K562 (cell line): ENCODE measurements around the gene GLRX5. TPM values are rescaled to one million over a fixed set of nuclear protein-coding genes. Genes with fewer than 3 reads are reported as not detected.

ENCODE experiments used
- ASH1L ChIP-seq: fragments of 450-650 bp; IDR thresholded peaks from 2 replicates; pipeline ENCODE4 v1.6.1; 2018; ENCODE audit warnings: borderline replicate concordance, mild to moderate bottlenecking, low read depth; ENCODE audit not compliant: partially characterized antibody
- ETV5 ChIP-seq: sonication (generic); formaldehyde crosslinking; IDR thresholded peaks from 2 replicates; pipeline ENCODE4 v1.4.0; 2020; ENCODE audit warnings: low read depth, mild to moderate bottlenecking, missing genetic modification reagents
- GABPA ChIP-seq: fragments of 200-800 bp; sonication (Bioruptor generic); conservative IDR thresholded peaks from 2 replicates; pipeline ENCODE4 v1.6.1; 2016; ENCODE audit warnings: low read depth, missing genetic modification characterization, missing compliant biosample characterization
- GATAD2B ChIP-seq: fragments of 450-650 bp; IDR thresholded peaks from 2 replicates; pipeline ENCODE4 v1.6.1; 2017; ENCODE audit warnings: mild to moderate bottlenecking, borderline replicate concordance
- HBP1 ChIP-seq: fragments of 450-650 bp; formaldehyde crosslinking; IDR thresholded peaks from 2 replicates; pipeline ENCODE4 v1.4.0; 2022; ENCODE audit warnings: missing genetic modification characterization
- MAZ ChIP-seq, 2 experiments: fragments of 450-650 bp in 1 of 2; sonication (generic) in 1 of 2; formaldehyde crosslinking; IDR thresholded peaks in 1 of 2; conservative IDR thresholded peaks in 1 of 2; 2 replicates each; pipeline versions ENCODE4 v1.4.0 to v1.5.0; 2020; ENCODE audit warnings: mild to moderate bottlenecking in 1 of 2, missing genetic modification reagents in 1 of 2
- NCOR1 ChIP-seq: fragments of 450-650 bp; IDR thresholded peaks from 2 replicates; pipeline ENCODE4 v1.6.1; 2016; ENCODE audit warnings: mild to moderate bottlenecking, moderate library complexity
- NR2C1 ChIP-seq, 2 experiments: fragments of 450-650 bp; IDR thresholded peaks; 2 replicates each; pipeline ENCODE4 v1.6.1; 2017; ENCODE audit warnings: mild to moderate bottlenecking in 2 of 2, antibody characterized with exemption in 1 of 2, inconsistent platforms in 1 of 2, missing compliant biosample characterization in 1 of 2, missing genetic modification characterization in 1 of 2
- NR2C2 ChIP-seq, 2 experiments: fragments of 200-800 bp in 1 of 2; sonication (Bioruptor generic) in 1 of 2; sonication (generic) in 1 of 2; formaldehyde crosslinking in 1 of 2; IDR thresholded peaks; 2 replicates each; pipeline versions ENCODE4 v1.6.1 to v1.8.0; 2016 to 2022; ENCODE audit warnings: mild to moderate bottlenecking in 1 of 2, missing compliant biosample characterization in 1 of 2, missing genetic modification characterization in 1 of 2, missing genetic modification reagents in 1 of 2
- NR3C1 ChIP-seq: sonication (generic); formaldehyde crosslinking; IDR thresholded peaks from 2 replicates; pipeline ENCODE4 v1.8.1; 2022; ENCODE audit warnings: missing genetic modification reagents
- OTX1 ChIP-seq: fragments of 450-650 bp; formaldehyde crosslinking; IDR thresholded peaks from 2 replicates; pipeline ENCODE4 v1.4.0; 2022; ENCODE audit warnings: mild to moderate bottlenecking
- PCBP2 ChIP-seq: fragments of 200-400 bp; formaldehyde crosslinking; IDR thresholded peaks from 2 replicates; pipeline ENCODE4 v1.6.1; 2018; ENCODE audit warnings: low read length, low read depth, mild to moderate bottlenecking, moderate library complexity; ENCODE audit not compliant: poor library complexity, severe bottlenecking
- PML ChIP-seq: IDR thresholded peaks from 2 replicates; pipeline ENCODE4 v1.6.1; 2012; ENCODE audit warnings: low read length, inconsistent platforms
- RBM25 ChIP-seq: fragments of 200-400 bp; formaldehyde crosslinking; IDR thresholded peaks from 2 replicates; pipeline ENCODE4 v1.6.1; 2018; ENCODE audit warnings: low read length, low read depth, moderate library complexity; ENCODE audit not compliant: severe bottlenecking
- RFX7 ChIP-seq: fragments of 250-450 bp; sonication (Bioruptor Pico); IDR thresholded peaks from 2 replicates; pipeline ENCODE4 v1.5.1; 2021; ENCODE audit warnings: mild to moderate bottlenecking
- XRCC3 ChIP-seq: fragments of 450-650 bp; IDR thresholded peaks from 2 replicates; pipeline ENCODE4 v1.6.1; 2017; ENCODE audit warnings: mild to moderate bottlenecking, moderate library complexity
- ZNF282 ChIP-seq: sonication (generic); formaldehyde crosslinking; IDR thresholded peaks from 2 replicates; pipeline ENCODE4 v1.8.1; 2023; ENCODE audit warnings: missing genetic modification reagents
- ZNF3 ChIP-seq: fragments of 250-450 bp; sonication (Bioruptor Pico); IDR thresholded peaks from 2 replicates; pipeline ENCODE4 v1.5.0; 2021; ENCODE audit warnings: mild to moderate bottlenecking, moderate library complexity
- ZNF668 ChIP-seq: fragments of 250-450 bp; sonication (Bioruptor Pico); IDR thresholded peaks from 2 replicates; pipeline ENCODE4 v1.8.0; 2022; ENCODE audit warnings: mild to moderate bottlenecking, inconsistent platforms
- ZNF766 ChIP-seq: fragments of 200-800 bp; sonication (Bioruptor generic); conservative IDR thresholded peaks from 2 replicates; pipeline ENCODE4 v1.6.1; 2016; ENCODE audit warnings: missing genetic modification characterization, missing compliant biosample characterization
- polyA plus RNA-seq, 8 experiments: library from polyadenylated mRNA; depleted of rRNA in 4 of 8; stranded (reverse) in 5 of 8; unstranded in 3 of 8; fragments of >200 nt; fragmentation: Nextera tagmentation in 2 of 8; fragmentation: Illumina TruSeq in 1 of 8; extraction: Ambion mirVana in 2 of 8; extraction: Trizol in 1 of 8; gene quantifications; 2 replicates each; pipeline versions ENCODE4 v1.2.1 to v1.2.3, GENCODE V29; 2011 to 2014; ENCODE audit warnings: inconsistent platforms in 1 of 8, missing spikeins in 1 of 8
- total RNA-seq, 7 experiments: library from RNA; depleted of rRNA in 6 of 7; stranded (reverse); fragments of >200 nt in 6 of 7; fragmentation: Illumina TruSeq in 2 of 7; extraction: Trizol in 2 of 7; gene quantifications; 2 replicates each; pipeline versions ENCODE4 v1.2.1 to v1.2.3, GENCODE V29; 2011 to 2021; ENCODE audit warnings: low replicate concordance in 1 of 7
- TF ChIP-seq, protein P1 (sequence below): fragments of 450-650 bp; IDR thresholded peaks from 2 replicates; pipeline ENCODE4 v1.6.1; 2017; ENCODE audit warnings: antibody characterized with exemption, mild to moderate bottlenecking

The GLRX5 gene
- total and polyA plus RNA-seq, 9 of the 15 experiments (the other 6 are each of a cell fraction or from before 2014, with no cell fraction given) = 16.7 to 96.8 (median 66.8) TPM

DNA sequence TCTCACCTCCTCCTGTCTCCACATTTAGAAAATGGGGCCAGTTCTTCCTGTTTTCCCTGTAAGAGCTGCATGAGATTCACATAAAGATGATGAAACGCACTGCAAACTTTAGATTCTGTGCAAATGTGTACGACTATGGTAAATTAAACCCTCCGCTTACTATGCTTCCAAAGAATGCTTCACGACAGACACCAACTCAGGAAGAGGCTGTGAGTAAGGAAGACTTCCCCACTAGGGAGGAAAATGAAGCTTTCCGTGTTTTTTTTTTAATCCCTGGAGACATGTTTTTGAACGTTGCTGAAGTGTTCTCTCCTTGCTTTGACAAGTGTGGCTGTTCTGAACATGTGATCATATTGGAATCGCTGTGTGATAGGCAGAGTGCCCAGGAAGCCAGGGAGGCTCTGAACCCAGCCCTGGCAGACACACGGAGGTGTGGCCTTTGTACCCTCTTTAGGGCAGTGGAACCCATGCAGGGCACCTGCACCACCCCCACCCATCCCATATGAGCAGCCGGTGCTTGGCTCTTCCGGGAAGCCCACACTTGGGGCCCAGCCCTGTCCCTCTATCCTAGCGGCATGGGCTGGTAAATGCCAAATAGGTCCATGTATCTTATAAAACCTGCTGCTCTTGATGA lies 10.9 kb upstream of the GLRX5 start (continued):
- TF ChIP-seq, protein P1, sequence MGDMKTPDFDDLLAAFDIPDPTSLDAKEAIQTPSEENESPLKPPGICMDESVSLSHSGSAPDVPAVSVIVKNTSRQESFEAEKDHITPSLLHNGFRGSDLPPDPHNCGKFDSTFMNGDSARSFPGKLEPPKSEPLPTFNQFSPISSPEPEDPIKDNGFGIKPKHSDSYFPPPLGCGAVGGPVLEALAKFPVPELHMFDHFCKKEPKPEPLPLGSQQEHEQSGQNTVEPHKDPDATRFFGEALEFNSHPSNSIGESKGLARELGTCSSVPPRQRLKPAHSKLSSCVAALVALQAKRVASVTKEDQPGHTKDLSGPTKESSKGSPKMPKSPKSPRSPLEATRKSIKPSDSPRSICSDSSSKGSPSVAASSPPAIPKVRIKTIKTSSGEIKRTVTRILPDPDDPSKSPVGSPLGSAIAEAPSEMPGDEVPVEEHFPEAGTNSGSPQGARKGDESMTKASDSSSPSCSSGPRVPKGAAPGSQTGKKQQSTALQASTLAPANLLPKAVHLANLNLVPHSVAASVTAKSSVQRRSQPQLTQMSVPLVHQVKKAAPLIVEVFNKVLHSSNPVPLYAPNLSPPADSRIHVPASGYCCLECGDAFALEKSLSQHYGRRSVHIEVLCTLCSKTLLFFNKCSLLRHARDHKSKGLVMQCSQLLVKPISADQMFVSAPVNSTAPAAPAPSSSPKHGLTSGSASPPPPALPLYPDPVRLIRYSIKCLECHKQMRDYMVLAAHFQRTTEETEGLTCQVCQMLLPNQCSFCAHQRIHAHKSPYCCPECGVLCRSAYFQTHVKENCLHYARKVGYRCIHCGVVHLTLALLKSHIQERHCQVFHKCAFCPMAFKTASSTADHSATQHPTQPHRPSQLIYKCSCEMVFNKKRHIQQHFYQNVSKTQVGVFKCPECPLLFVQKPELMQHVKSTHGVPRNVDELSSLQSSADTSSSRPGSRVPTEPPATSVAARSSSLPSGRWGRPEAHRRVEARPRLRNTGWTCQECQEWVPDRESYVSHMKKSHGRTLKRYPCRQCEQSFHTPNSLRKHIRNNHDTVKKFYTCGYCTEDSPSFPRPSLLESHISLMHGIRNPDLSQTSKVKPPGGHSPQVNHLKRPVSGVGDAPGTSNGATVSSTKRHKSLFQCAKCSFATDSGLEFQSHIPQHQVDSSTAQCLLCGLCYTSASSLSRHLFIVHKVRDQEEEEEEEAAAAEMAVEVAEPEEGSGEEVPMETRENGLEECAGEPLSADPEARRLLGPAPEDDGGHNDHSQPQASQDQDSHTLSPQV = peak; percentile 63
- TF ChIP-seq ZNF282 (CRISPR knock-in tag) (no peak), RFX7 (CRISPR knock-in tag) (no peak), ASH1L (no peak), MAZ (CRISPR knock-in tag; conservative IDR thresholded peaks at IDR 0.05 in 1 of 2, IDR thresholded peaks at IDR 0.05 in 1 of 2) (peak; percentile 19 to 58; a peak in 2 of 4 replicates), PCBP2 (no peak), ZNF766 (CRISPR knock-in tag) (peak; percentile 40; the same call in 1 of the 2 replicates), XRCC3 (no peak), ETV5 (CRISPR knock-in tag) (no peak), NR2C1 (IDR thresholded peaks at IDR 0.05) (no peak), NR2C1 (tag; IDR thresholded peaks at IDR 0.05) (no peak), GATAD2B (no peak), NCOR1 (no peak), NR3C1 (CRISPR knock-in tag) (no peak), HBP1 (CRISPR knock-in tag) (no peak), PML (no peak), ZNF3 (no peak), GABPA (peak; percentile 30; the same call in 1 of the 2 replicates), RBM25 (no peak), NR2C2 (CRISPR knock-in tag; IDR thresholded peaks at IDR 0.05) (no peak), NR2C2 (tag; IDR thresholded peaks at IDR 0.05) (0 out of 2 replicates have a peak, but pooled peaks have one; percentile 25), ZNF668 (no peak), OTX1 (CRISPR knock-in tag) (no peak)
